Hematopoietic multipotent progenitor cell (in vitro differentiated cells): Measurements from ENCODE around the gene BLACAT1. TPM values are rescaled to one million over a fixed set of nuclear protein-coding genes. Genes with fewer than 3 reads are reported as not detected.
"Not testable (repeated sequence)": the region's sequence is repeated elsewhere in the genome, so short reads cannot be mapped to it uniquely, and the experiment has no call there.

Source experiments
- DNase-seq, 3 donors: peaks; one replicate each; pipeline ENCODE4 v3.0.0-alpha.2; 2011 to 2015; ENCODE audit warnings: low read depth in 2 of 3, low spot score in 2 of 3
- total RNA-seq: library from RNA; depleted of rRNA; stranded (reverse); fragments of >200 nt; gene quantifications from one replicate; pipeline ENCODE4 v1.2.3, GENCODE V29; 2012

Gene BLACAT1
- total RNA-seq, 1 donor = not detected

DNA sequence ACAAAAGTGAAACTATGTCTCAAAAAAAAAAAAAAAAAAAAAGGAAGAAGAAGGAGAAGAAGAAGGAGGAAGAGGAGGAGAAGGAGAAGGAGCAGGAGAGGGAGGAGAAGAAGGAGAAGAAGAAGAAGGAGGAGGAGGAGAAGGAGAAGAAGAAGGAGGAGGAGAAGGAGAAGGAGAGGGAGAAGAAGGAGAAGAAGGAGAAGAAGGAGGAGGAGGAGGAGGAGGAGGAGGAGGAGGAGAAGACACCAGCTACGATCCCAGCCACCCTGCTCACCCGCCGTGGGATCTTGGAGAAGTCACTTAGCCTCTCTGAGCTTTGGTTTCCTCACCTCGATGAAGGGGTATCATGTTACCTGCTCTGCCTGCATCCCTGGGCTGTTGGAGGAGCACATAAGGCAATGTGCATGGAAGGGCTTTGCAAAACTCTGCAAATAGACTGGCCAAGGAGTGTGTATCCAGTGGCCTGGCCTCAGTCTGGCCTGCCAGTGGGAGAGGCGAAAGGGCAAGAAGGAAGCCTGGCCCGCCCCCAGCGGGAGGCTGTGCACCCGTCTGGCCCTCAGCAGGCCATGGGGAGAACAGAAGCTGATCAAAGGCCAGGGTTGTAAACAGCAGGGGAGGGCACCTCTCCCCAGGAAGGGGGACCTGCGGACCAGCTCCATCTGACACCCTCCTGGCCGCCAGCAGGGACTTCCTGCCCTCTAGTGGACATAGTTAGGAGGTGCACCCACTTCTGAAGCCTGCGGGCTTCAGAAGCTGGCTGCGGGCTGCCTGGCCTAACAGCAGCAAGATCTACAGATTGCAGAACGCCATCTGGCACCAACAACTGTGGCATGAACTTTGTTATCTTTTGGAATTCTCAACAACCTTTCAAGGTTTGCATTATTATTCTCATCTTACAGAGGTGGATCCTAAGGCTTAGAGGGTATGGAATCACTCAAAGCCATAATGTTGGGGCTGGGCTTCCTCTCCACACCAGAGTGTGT is 29.4 kb upstream of the BLACAT1 start:
- DNase-seq = peak; percentile 44 to 87 (median 75)

DNA sequence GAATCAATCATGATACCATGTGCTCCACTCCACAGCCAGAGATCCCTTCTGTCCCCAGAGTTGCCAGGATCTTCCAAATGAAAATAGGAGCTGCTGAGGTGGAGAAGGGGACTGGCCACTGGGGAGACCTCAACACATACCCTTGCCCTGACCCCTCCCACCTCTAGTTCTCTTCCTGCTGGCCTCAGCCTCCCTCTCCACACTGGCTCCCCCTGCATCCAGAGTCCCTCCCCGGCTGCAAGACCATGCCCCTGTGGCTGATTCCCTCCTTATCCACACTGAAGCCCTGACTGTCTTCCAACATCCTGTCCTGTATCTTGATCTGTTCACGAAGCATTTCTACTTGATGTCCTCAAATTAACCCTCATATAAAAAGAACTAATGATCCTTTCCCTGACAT is 27.5 kb upstream of the BLACAT1 start:
- no peak for DNase-seq

DNA sequence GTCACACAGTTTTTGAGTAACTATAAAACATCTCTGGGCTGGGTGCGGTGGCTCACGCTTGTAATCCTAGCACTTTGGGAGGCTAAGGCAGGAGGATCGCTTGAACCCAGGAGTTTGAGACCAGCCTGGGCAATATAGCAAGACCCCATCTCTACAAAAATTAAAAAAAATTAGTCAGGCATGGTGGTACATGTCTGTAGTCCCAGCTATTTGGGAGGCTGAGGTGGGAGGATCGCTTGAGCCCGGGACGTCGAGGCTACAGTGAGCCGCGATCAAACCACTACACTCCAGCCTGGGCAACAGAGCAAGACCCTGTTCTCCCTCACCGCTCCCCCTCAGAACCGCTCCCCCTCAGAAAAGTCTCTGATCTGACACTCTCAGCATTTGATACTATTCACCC is 26.7 kb upstream of the BLACAT1 start:
- not testable (repeated sequence) for DNase-seq

DNA sequence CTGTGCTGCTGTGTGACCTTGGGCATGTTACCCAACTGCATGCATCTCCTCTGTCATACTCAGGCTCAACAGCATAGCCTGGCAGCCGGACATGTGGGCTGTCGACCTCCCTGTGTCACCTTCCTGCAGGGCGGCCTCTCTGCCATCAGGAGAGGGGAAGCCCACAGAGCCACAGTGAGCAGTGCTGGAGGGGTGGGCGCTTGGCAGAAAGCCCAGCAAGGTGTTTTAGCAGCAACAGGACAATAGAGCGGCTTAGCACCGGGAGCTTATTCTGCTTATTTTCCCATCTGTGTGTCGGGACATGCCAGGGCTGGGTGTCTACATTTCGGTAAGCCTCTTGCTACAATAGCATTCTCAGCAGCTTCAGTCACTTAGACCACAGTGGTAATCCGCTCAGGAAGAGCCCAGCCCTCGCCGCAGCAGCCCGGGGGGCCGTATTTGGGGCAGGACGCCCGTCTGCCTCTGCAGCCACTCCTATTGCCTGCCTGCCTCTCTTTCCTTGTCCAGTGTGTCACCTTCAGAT is 25.8 kb upstream of the BLACAT1 start:
- DNase-seq = no peak

DNA sequence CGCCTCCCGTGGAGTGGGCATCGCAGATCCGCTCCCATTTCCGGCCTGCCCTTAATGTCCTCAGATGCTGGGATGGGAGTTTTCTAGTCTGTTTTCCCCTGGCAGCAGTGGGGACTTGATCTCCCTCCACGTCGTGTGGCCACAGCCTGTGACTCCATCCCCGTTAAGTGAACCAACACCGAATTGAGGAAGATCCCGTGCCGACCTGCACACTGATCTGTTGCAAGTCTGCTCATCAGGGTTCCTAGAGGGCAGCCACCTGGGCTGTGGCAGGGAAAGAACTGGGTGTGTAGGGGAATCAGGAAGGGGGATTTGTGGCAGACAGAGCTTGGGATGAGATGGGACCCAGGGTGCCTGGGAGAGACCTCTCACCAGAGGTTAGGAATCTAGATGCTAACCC is 25.4 kb upstream of the BLACAT1 start:
- DNase-seq = no peak

DNA sequence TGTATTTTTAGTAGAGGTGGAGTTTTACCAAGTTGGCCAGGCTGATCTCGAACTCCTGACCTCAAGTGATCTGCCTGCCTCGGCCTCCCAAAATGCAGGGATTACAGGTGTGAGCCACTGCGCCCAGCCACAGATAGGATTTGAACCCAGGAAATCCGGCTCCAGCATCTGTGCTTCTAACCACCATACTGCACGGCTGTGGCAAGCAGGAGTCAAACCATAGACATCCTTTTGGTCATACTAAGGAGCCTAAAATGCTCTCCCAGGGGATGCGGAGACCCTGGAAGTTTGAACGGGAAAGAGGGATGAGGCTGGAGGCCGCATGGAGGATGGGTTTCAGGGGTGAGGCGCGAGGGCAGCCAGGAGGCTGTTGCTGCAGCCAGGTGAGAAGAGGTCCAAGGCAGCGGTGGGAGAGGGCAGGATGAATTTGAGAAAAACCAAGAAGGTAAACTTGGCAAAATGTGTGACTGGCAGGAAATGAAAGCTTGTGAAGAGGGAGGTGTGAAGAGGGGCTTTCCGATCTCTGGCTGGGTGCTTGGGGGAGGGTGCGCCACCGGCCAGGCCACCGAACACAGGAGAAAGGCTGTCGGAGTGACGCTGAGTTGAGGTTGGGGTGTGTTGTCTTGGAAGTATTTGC is 24.6 kb upstream of the BLACAT1 start:
- peak in 1 of 3 donors; percentile 29 for DNase-seq

DNA sequence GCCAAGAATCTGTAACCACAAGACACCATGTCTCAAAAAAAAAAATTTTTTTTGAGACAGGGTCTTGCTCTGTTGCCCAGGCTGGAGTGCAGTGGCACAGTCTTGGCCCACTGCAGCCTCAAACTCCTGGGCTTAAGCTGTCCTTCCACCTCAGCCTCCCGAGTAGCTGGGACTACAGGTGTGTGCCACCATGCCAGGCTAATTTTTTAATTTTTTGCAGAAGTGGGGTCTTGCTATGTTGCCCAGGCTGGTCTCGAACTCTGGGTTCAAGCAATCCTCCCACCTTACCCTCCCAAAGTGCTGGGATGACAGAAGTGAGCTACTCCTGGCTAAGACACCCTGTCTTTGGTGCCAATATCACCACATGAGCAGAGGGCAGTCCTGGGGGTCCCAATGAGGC is 23.1 kb upstream of the BLACAT1 start:
- not testable (repeated sequence) for DNase-seq

DNA sequence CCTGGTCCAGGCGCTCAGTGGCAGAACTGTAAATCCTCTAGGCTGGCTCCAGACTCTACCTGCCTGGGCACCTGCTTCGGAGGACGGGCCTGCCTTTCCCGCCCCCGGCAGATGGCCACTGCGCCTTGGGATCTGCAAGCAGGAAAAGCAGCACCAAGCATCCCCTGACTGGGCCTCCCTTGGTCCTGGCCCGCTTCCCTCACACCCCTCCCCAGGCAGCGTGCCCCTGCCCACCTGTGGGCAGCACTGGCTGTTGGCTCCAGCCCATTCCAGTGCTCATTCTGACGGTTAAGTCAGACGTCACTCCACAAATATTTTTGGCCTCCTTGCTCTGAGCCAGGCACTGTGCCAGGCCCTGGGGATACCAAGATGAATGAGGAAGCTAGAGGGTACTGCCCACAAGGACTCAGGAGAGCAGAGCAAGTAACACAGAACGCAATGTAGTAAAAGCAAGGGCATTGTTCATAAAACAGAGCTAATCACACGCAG is 22.0 kb upstream of the BLACAT1 start:
- no peak for DNase-seq

DNA sequence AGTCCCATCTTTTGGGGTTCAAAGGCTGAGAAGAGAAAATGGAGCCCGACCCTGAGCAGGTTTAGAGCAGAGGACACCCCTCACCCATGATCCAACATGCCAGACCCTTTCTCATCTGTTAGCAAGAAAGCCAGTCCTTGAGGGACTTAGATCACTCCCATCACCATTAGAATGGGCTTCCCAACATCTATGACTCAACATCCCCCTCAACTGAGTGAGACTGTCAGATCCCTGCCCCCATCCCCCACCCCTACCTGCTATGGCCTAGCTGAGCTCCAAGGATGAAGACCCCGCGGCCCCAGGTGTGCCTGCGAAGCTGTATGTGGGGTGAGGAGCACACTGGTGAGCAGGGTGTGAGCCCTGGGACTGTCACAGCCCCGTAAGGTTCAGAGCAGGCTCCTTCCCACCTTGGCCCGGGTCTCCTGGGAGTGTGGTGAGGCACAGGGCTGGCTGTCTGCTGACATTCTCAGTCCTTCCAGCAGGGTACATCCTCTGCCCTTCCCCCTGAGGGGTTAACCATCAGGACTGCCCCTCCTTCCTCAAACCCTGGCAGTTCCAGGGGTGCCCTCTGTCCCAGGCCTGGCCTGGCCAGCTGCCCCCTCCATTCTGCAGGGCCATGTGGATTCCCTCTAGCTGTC is 21.4 kb upstream of the BLACAT1 start:
- DNase-seq = no peak

DNA sequence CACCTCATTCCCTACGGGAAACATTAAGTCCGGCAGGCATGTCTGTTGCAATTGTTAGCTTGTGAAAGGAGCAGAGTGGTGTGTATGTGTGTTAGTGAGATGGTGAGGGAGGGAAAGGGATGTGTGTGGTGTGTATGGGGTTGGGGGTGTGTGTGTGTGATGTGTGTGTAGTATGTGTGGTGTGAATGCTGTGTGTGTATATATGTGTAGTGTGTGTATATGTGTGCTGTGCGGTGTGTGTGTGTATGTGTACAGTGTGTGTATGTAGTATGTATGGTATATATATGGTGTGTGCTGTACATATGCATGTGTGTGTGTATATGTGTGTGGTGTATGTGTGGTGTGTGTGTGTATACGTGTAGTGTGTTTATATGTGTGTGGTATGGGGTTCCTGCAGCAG is 20.8 kb upstream of the BLACAT1 start:
- no peak for DNase-seq

DNA sequence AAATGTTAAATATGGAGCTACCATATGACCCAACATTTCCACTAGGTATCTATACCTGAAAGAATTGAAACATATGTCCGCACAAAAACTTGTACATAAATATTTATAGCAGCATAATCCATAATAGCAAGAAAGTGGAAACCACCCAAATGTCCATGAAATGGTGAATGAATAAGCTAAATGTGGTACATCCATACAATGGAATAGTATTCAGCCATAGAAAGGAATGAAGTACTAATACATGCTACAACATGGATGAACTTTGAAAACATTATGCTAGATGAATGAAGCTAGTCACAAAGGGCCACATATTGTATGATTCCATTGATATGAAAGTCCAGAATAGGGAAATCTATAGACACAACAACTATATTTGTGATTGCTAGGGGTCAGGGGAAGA is 20.0 kb upstream of the BLACAT1 start:
- no peak for DNase-seq

DNA sequence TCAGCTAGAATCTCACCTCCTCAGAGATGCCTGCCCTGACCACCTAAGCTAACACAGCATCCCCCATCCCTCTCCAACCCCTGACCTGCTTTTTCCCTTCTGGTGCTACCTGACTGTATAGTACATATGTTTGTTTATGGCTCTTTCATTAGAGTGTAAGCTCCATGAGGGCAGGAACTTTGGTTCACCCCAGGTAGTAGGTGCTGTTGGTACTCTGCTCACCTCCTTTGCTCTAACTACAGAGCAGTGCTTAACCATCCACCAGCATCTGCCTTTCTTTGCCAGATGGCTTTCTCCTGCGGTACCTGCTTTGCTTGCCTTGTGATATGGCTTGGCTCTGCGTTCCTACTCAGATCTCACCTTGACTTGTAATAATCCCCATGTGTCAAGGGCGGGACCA is 18.7 kb upstream of the BLACAT1 start:
- DNase-seq = no peak

DNA sequence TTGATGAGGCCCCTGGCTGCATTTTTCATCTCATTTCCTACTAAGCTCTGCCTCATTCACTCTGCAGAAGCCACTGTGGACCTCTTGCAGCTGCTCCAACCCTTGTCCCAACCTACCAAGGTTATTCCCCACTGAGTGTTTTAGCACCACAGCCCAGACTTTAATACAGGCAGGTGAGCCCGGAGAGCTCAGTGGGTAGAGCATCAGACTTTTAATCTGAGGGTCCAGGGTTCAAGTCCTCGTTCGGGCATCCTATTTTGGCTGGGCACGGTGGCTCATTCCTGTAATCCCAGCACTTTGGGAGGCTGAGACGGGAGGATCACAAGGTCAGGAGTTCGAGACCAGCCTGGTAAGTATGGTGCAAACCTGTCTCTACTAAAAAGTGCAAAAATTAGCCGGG is 18.1 kb upstream of the BLACAT1 start:
- DNase-seq = no peak

DNA sequence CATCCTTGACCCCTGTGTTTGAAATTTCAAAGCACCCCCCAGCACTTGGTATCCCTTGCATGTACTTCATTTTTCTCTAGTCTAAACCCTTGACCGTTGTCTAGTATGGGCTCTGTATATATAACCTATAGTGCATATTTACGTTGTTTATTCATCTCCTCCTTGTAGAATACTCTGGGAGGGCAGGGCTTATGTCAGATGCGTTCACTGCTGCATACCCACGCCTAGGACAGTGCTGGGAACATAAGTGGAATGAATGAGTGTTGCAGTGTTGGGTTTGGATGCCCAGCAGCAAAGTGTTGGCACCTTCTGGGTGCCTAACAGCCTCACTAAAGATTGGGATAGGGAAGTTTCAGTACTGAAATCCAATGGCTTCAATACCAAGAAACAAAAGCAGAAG is 17.6 kb upstream of the BLACAT1 start:
- no peak for DNase-seq

DNA sequence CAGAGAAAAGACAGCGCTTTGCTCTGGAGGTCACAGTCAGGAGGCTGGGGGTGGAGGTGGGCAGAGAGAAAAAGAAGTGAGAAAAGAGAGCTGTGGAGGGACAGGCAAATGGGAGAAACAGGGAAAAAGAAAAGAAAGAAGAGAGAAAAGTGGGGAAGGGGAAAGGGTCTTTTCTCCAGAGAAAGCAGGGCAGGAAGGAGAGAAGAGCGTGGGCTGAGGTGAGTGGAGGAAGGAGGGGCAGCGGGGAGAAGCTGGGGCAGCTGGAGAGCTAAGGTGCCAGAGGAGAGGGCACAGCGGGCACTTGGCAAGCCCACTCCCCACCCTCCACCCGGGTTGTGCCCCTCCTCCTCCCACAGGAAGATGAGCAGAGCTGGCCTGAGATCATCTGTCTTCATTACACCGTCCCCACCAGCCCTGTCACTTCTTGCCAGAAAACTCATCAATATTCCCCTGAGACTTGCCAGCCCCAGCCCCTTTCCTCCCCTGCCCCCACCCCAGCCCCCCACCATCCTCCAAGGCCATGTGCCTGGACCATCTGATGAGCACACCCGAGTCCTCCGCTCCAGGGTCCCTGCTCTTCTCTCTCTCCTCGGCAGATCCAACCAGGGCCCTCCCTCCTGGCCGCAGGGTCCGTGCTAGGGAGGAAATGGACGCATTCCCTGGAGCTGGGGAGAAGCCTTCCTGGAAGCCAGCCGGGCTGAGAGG is 17.0 kb upstream of the BLACAT1 start:
- DNase-seq = no peak

DNA sequence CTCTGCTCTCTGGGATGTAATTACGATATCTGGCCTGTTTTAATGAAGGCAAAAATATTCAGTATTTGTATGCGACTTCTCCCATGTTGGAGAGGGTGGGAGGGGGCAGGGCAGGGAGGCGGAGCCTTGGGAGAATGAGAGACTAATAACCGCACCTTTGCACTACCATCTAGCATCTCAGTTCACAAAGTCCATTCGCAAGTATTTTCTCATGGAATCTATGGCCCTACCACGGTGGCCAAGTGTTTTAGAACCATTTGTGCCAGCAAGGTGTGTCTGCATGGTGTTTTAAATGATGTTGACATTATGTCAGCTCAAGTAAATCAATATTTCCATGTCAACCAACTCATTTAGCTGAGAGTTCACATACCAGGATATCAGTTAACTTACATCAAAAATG is 14.3 kb upstream of the BLACAT1 start:
- no peak for DNase-seq

DNA sequence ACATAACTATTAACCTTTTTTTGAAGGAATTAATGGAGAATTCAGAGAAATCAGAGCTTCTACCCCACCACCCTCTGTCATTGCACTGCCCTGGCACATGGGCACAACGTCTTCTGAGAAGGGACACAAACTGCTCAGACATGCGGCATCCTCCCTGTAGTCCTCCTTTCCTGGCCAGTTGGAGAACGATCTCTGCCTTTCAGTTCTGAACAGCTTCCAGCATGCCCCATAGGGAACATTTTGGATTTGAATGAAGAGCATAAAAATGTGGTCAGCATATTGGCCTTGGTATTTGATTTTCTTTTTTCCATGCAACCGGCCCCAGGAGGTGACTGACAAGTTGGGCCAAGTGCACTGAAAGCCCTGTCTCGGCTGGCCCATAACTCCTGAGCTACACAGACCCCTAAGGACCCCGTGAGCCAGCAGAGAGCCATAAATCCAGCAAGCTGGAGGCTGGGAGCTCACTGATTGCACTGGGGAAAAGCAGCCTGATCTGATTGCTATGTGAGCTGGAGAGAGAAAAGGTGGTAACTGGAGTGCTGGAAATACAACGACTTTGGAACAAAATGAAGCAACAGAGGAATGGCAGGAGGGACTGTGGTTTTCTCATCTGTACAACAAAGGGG is 10.9 kb upstream of the BLACAT1 start:
- no peak for DNase-seq

DNA sequence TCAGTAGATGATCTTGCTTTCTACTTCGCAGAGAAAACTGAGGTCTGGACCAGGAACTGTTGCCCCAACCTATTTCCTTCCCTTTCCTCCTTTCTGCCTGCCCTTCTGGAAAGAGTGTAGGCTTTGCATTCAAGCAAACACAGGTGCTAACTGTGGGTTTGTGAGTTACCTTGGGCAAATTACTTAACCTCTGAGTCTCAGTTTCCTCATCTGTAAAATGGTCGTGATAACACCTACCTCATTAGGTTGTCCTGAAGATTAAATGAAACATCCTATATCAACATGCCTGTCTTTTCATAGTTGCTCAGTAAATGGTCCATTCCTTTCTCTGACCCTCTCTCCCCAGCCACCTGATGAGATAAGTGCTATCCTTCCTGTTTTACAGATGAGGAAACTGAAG is 9.5 kb upstream of the BLACAT1 start:
- DNase-seq = no peak

DNA sequence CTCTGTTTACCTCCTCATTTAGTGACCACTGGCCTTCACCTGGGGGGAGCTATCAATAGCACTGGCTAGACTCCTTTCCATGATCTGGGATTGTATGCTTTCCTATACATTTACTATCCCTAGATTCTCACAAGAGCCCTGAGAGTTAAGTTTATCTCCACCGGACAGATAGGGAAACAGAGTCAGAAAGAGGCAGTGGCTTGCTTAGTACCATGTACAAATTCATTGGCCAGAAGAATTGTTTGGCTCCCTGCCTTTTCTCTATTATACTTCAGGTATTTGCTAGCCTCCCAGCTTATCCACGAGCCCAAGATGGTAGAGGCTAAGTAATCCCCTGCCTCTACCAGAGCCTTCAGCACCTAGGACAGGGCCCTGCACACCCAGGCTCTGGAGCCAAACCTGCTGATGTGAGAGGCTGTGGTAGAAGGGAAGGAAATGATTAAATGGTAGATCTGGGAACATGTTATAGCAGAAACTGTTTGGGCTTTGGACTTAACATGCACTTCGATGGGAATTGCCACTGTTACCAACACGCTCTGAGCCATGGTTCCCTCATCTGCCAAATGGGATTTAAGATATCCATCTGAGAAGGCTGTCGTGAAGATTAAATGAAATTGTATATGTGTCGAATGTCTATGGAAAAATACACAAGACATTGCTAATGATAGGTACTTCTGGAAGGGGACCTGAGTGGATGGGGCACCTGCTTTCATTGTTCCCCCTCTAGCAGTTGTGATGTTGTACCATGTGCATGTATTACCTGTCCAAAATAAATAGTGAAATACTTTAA is 3.1 kb upstream of the BLACAT1 start:
- peak in 2 of 3 donors; percentile 64 to 87 for DNase-seq
